Loucy (cell line): ENCODE data around the gene GAST.

Experiments used
- EZH2phosphoT487 ChIP-seq: fragments of 200-600 bp; IDR thresholded peaks from 2 replicates; pipeline ENCODE4 v1.6.1; 2018; ENCODE audit warnings: antibody characterized with exemption, mild to moderate bottlenecking, moderate library complexity, borderline replicate concordance
- TF ChIP-seq, protein P1 (sequence below): fragments of 200-600 bp; sonication (generic); conservative IDR thresholded peaks from 2 replicates; pipeline ENCODE4 v1.5.1; 2014; ENCODE audit warnings: mild to moderate bottlenecking, antibody characterized with exemption, low read length

DNA sequence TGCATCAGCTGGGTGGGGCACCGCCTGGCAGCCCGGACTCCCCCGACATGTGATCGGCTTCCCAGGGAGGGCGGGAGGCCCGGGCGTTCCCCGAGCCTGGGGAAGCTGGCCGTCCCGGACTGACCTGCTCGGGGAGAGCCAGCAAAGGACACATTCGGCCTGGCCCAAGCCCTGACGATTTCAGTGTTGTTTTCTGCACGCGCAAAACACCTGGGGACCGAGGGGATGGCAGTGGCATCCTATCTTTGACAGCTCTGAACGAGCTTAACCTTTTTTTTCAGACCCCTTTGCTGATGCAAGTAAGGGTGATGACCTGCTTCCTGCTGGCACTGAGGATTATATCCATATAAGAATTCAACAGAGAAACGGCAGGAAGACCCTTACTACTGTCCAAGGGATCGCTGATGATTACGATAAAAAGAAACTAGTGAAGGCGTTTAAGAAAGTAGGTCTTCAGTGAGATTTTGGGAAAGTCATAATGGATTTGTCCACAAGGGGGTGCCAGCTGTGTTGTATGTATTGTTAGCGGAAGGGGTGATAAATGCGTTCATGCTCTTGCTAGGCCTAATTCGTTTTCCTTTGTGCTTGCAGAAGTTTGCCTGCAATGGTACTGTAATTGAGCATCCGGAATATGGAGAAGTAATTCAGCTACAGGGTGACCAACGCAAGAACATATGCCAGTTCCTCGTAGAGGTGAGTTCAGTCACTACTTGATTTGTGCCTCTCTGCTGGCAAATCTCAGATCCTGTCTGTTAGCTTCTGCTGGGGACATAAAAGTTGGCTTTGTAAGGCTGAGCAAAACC lies 22.4 kb upstream of the GAST start:
- TF ChIP-seq, protein P1, sequence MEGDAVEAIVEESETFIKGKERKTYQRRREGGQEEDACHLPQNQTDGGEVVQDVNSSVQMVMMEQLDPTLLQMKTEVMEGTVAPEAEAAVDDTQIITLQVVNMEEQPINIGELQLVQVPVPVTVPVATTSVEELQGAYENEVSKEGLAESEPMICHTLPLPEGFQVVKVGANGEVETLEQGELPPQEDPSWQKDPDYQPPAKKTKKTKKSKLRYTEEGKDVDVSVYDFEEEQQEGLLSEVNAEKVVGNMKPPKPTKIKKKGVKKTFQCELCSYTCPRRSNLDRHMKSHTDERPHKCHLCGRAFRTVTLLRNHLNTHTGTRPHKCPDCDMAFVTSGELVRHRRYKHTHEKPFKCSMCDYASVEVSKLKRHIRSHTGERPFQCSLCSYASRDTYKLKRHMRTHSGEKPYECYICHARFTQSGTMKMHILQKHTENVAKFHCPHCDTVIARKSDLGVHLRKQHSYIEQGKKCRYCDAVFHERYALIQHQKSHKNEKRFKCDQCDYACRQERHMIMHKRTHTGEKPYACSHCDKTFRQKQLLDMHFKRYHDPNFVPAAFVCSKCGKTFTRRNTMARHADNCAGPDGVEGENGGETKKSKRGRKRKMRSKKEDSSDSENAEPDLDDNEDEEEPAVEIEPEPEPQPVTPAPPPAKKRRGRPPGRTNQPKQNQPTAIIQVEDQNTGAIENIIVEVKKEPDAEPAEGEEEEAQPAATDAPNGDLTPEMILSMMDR: peak; percentile 81
- no peak for TF ChIP-seq EZH2phosphoT487
